IMR-90 (cell line): ENCODE measurements around the gene KRTAP6-3. TPM values are rescaled to one million over a fixed set of nuclear protein-coding genes. Genes with fewer than 3 reads are reported as not detected.

ENCODE experiments used
- ATAC-seq: fragments of 200-7000 bp; cut with Tn5 transposase; 2 replicates; pipeline ENCODE4 v1.9.1; 2020; ENCODE audit warnings: low read depth, mild to moderate bottlenecking, moderate library complexity
- BruUV-seq: library from RNA; stranded (reverse); fragments of 400-500 nt; replicated peaks from 2 replicates; lab custom pipeline; 2021; lab: Mats Ljungman, UMichigan
- CTCF ChIA-PET: fragments of 300-600 bp; formaldehyde crosslinking; extraction: SDS; loops from one replicate; lab custom pipeline; 2021; ENCODE audit warnings: antibody characterized with exemption; lab: Yijun Ruan, JAX
- POLR2A ChIA-PET: fragments of 300-600 bp; sonication (Branson Sonifier 250); formaldehyde crosslinking; loops from one replicate; lab custom pipeline; 2022; ENCODE audit warnings: antibody characterized with exemption; ENCODE audit not compliant: unreplicated experiment; lab: Charles Lee
- DNase-seq: peaks from one replicate; pipeline ENCODE4 v3.0.0; 2013
- H2AFZ ChIP-seq: replicated peaks from 2 replicates; pipeline ENCODE3; 2013; ENCODE audit warnings: low read length, mild to moderate bottlenecking; ENCODE audit not compliant: poor library complexity
- H2AK5ac ChIP-seq: 2 replicates; pipeline ENCODE4 v1.6.1; 2013; ENCODE audit warnings: low read depth, low read length, inconsistent platforms
- H2AK9ac ChIP-seq: replicated peaks from 2 replicates; pipeline ENCODE3; 2013; ENCODE audit warnings: mild to moderate bottlenecking, low read depth, low read length, moderate library complexity; ENCODE audit not compliant: poor library complexity
- H2BK120ac ChIP-seq: 2 replicates; pipeline ENCODE4 v1.6.1; 2013; ENCODE audit warnings: low read depth, low read length, inconsistent platforms
- H2BK15ac ChIP-seq: 3 replicates; pipeline ENCODE4 v1.6.1; 2013; ENCODE audit warnings: low read depth, low read length, inconsistent platforms
- H2BK20ac ChIP-seq: 2 replicates; pipeline ENCODE4 v1.6.1; 2013; ENCODE audit warnings: low read depth, mild to moderate bottlenecking, inconsistent platforms, low read length, moderate library complexity
- H2BK5ac ChIP-seq: 2 replicates; pipeline ENCODE4 v1.6.1; 2013; ENCODE audit warnings: mild to moderate bottlenecking, low read depth, low read length, inconsistent platforms; ENCODE audit not compliant: poor library complexity, severe bottlenecking
- H3K14ac ChIP-seq: replicated peaks from 2 replicates; pipeline ENCODE4 v1.6.1; 2013; ENCODE audit warnings: low read depth, low read length, inconsistent platforms
- H3K18ac ChIP-seq: 2 replicates; pipeline ENCODE4 v1.6.1; 2013; ENCODE audit warnings: low read depth, low read length, control low read depth
- H3K23ac ChIP-seq: 2 replicates; pipeline ENCODE4 v1.6.1; 2013; ENCODE audit warnings: low read depth, low read length, inconsistent platforms
- H3K27ac ChIP-seq: 2 replicates; pipeline ENCODE4 v1.5.1; 2013; ENCODE audit warnings: mild to moderate bottlenecking, control low read depth, low read length; ENCODE audit not compliant: insufficient read depth
- H3K27me3 ChIP-seq: 2 replicates; pipeline ENCODE4 v1.6.1; 2013; ENCODE audit warnings: low read length; ENCODE audit not compliant: control insufficient read depth, insufficient read depth
- H3K36me3 ChIP-seq: 2 replicates; pipeline ENCODE4 v1.6.1; 2013; ENCODE audit warnings: low read length, mixed read lengths; ENCODE audit not compliant: control insufficient read depth, insufficient read depth
- H3K4ac ChIP-seq: 2 replicates; pipeline ENCODE4 v1.6.1; 2013; ENCODE audit warnings: low read depth, low read length, inconsistent platforms
- H3K4me1 ChIP-seq: 2 replicates; pipeline ENCODE4 v1.6.1; 2013; ENCODE audit warnings: low read length, mixed read lengths; ENCODE audit not compliant: control insufficient read depth, insufficient read depth
- H3K4me2 ChIP-seq: 2 replicates; pipeline ENCODE4 v1.6.1; 2013; ENCODE audit warnings: low read depth, mild to moderate bottlenecking, control low read depth, low read length, moderate library complexity
- H3K4me3 ChIP-seq: 2 replicates; pipeline ENCODE4 v1.5.1; 2013; ENCODE audit warnings: low read depth, mild to moderate bottlenecking, control low read depth, low read length, moderate library complexity; ENCODE audit not compliant: insufficient read depth
- H3K56ac ChIP-seq: 2 replicates; pipeline ENCODE4 v1.6.1; 2013; ENCODE audit warnings: low read length, inconsistent platforms; ENCODE audit not compliant: insufficient read depth; ENCODE audit errors: extremely low read depth
- H3K79me1 ChIP-seq, 2 experiments: 2 replicates each; pipeline ENCODE4 v1.6.1; 2013; ENCODE audit warnings: low read length in 2 of 2, inconsistent platforms in 1 of 2, low read depth in 1 of 2
- H3K9ac ChIP-seq: 2 replicates; pipeline ENCODE4 v1.6.1; 2013; ENCODE audit warnings: low read depth, low read length, control low read depth
- H3K9me1 ChIP-seq: 2 replicates; pipeline ENCODE4 v1.6.1; 2013; ENCODE audit warnings: low read length, inconsistent platforms; ENCODE audit not compliant: insufficient read depth
- H3K9me3 ChIP-seq: 2 replicates; pipeline ENCODE4 v1.6.1; 2013; ENCODE audit warnings: low read length; ENCODE audit not compliant: control insufficient read depth, insufficient read depth
- H4K20me1 ChIP-seq: 2 replicates; pipeline ENCODE4 v1.6.1; 2013; ENCODE audit warnings: low read length, inconsistent platforms; ENCODE audit not compliant: insufficient read depth
- H4K5ac ChIP-seq: 2 replicates; pipeline ENCODE4 v1.6.1; 2013; ENCODE audit warnings: mild to moderate bottlenecking, low read depth, low read length, control low read depth
- H4K8ac ChIP-seq, 2 experiments: 2 replicates each; pipeline ENCODE4 v1.6.1; 2013; ENCODE audit warnings: low read depth in 2 of 2, low read length in 2 of 2, control low read depth in 1 of 2, inconsistent platforms in 1 of 2
- H4K91ac ChIP-seq: 2 replicates; pipeline ENCODE4 v1.6.1; 2013; ENCODE audit warnings: low read depth, low read length, inconsistent platforms; ENCODE audit not compliant: insufficient read depth
- BHLHE40 ChIP-seq: fragments of 150-350 bp; IDR thresholded peaks from 2 replicates; pipeline ENCODE4 v1.6.1; 2016; ENCODE audit warnings: mild to moderate bottlenecking, low read depth, low read length
- CEBPB ChIP-seq: IDR thresholded peaks from 2 replicates; pipeline ENCODE4 v1.6.1; 2012; ENCODE audit warnings: low read depth, low read length, improper control_type of control experiment
- CHD1 ChIP-seq: IDR thresholded peaks from 2 replicates; pipeline ENCODE4 v1.6.1; 2012; ENCODE audit warnings: low read depth, low read length, improper control_type of control experiment
- CTCF ChIP-seq: conservative IDR thresholded peaks from 2 replicates; pipeline ENCODE4 v1.5.1; 2012; ENCODE audit warnings: mild to moderate bottlenecking, low read depth, low read length, improper control_type of control experiment
- FOS ChIP-seq: fragments of 150-350 bp; IDR thresholded peaks from 2 replicates; pipeline ENCODE4 v1.6.1; 2016; ENCODE audit warnings: low read depth, low read length
- MAFK ChIP-seq: IDR thresholded peaks from 2 replicates; pipeline ENCODE4 v1.6.1; 2012; ENCODE audit warnings: low read depth, low read length, improper control_type of control experiment
- MAZ ChIP-seq: IDR thresholded peaks from 2 replicates; pipeline ENCODE4 v1.6.1; 2012; ENCODE audit warnings: low read depth, mild to moderate bottlenecking, low read length, improper control_type of control experiment, moderate library complexity, borderline replicate concordance
- MXI1 ChIP-seq: IDR thresholded peaks from 2 replicates; pipeline ENCODE4 v1.6.1; 2012; ENCODE audit warnings: low read depth, mild to moderate bottlenecking, low read length, moderate library complexity, borderline replicate concordance
- NFE2L2 ChIP-seq: fragments of 150-350 bp; IDR thresholded peaks from 2 replicates; pipeline ENCODE4 v1.6.1; 2016; ENCODE audit warnings: low read depth, mild to moderate bottlenecking, low read length
- POLR2A ChIP-seq: IDR thresholded peaks from 2 replicates; pipeline ENCODE4 v1.6.1; 2012; ENCODE audit warnings: mild to moderate bottlenecking, low read depth, low read length
- RAD21 ChIP-seq: IDR thresholded peaks from 2 replicates; pipeline ENCODE4 v1.6.1; 2012; ENCODE audit warnings: low read length, improper control_type of control experiment
- RCOR1 ChIP-seq: IDR thresholded peaks from 2 replicates; pipeline ENCODE4 v1.6.1; 2012; ENCODE audit warnings: mild to moderate bottlenecking, low read length, improper control_type of control experiment; ENCODE audit not compliant: insufficient replicate concordance
- RFX5 ChIP-seq: IDR thresholded peaks from 2 replicates; pipeline ENCODE4 v1.8.0; 2012; ENCODE audit warnings: low read depth, mild to moderate bottlenecking, low read length, moderate library complexity
- SMC3 ChIP-seq: fragments of 150-350 bp; IDR thresholded peaks from 2 replicates; pipeline ENCODE4 v1.6.1; 2016; ENCODE audit warnings: low read depth, mild to moderate bottlenecking, antibody characterized with exemption, low read length, moderate library complexity
- USF2 ChIP-seq: fragments of 150-350 bp; IDR thresholded peaks from 2 replicates; pipeline ENCODE4 v1.6.1; 2017; ENCODE audit warnings: mild to moderate bottlenecking, antibody characterized with exemption, low read length, low read depth
- WGBS, 2 experiments: methylation state at CpG; one replicate each; pipeline versions ENCODE4 v1.1.5 to v1.1.7; 2013; ENCODE audit warnings: missing lambda C conversion rate in 2 of 2; ENCODE audit not compliant: insufficient read length in 1 of 2; ENCODE audit errors: extremely low coverage in 2 of 2; 5-methylcytosine and 5-hydroxymethylcytosine counted together
- dilution Hi-C: fragments of 300-500 bp; cut with HindIII; formaldehyde crosslinking; loops from one replicate; pipeline ENCODE4 v1.14.3; 2018; ENCODE audit warnings: low sequenced_read_pairs; ENCODE audit not compliant: unreplicated experiment
- in situ Hi-C: fragments of 300-500 bp; cut with MboI; formaldehyde crosslinking; loops from 3 replicates; pipeline ENCODE4 v1.14.3; 2019; ENCODE audit warnings: low sequenced_read_pairs, inconsistent platforms, mixed read lengths
- intact Hi-C: fragments of 100-400 bp; cut with micrococcal nuclease; formaldehyde crosslinking; loops from 2 replicates; pipeline ENCODE4 v1.10.0; 2022
- polyA plus RNA-seq, 3 experiments: library from polyadenylated mRNA; depleted of rRNA; stranded (reverse); fragments of >200 nt; gene quantifications; 2 replicates each; pipeline ENCODE4 v1.2.3, GENCODE V29; 2012; ENCODE audit warnings: low replicate concordance in 1 of 3
- total RNA-seq: library from RNA; depleted of rRNA; stranded (reverse); fragments of >200 nt; gene quantifications from 2 replicates; pipeline ENCODE4 v1.2.3, GENCODE V29; 2012
- TF ChIP-seq, protein P1 (sequence below): fragments of 150-350 bp; IDR thresholded peaks from 2 replicates; pipeline ENCODE4 v1.6.1; 2016; ENCODE audit warnings: low read depth, mild to moderate bottlenecking, low read length, moderate library complexity, borderline replicate concordance

KRTAP6-3 gene
- total and polyA plus RNA-seq, 2 of the 4 experiments (the other 2 are of a cell fraction): not detected

DNA sequence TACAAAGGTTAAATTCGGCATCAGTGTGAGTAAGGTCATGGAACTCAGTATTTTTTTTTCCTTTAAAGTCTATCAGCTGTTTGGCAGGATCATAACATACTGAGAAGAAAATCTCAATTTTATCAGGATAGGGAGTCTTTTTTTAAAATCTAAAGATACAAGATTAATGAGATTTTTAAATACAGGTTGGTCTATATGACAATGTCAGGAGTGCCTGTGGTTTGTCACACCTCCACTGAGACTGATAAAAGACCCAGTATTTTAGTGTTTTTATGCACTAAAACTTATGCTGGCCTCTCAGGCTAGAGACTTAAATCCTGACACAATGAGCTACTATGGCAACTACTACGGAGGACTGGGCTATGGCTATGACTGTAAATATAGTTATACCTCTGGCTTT is 50.3 kb downstream of the KRTAP6-3 start, which contains the start of gene KRTAP20-3:
TSS of gene KRTAP20-3 (plus strand) at position 301 of the 400 bp plus-strand sequence.
- H2AK5ac ChIP-seq: no peak within 1 kb of the TSS
- dilution Hi-C loops: no loop called here

More for the DNA sequence above, 50.3 kb downstream of the KRTAP6-3 start, which contains the start of gene KRTAP20-3:
- ATAC-seq (no peak), DNase-seq (no peak)
- H3K9me3 ChIP-seq: peaks cover 6% of the 10 kb centered on the region; the same call in 1 of the 2 replicates
- H3K4me1 ChIP-seq: no peaks in the 10 kb centered on the region
- H3K36me3 ChIP-seq: no peaks in the 10 kb centered on the region
- H3K27ac ChIP-seq: no peak within 1 kb of the TSS
- H4K5ac ChIP-seq: no peak within 1 kb of the TSS
- H3K79me1 ChIP-seq: no peaks in the 10 kb centered on the region
- H3K4ac ChIP-seq: no peak within 1 kb of the TSS
- ChIA-PET CTCF (no interaction called here), POLR2A (no interaction called here)
- H2AK9ac ChIP-seq: no peak within 1 kb of the TSS
- no peak within 1 kb of the TSS for H3K4me2 ChIP-seq
- no peaks in the 10 kb centered on the region for H3K9me1 ChIP-seq
- H4K20me1 ChIP-seq: no peaks in the 10 kb centered on the region
- no TSS peak for BruUV-seq
- no peak within 1 kb of the TSS for H3K4me3 ChIP-seq
- no peak within 1 kb of the TSS for H3K9ac ChIP-seq
- TF ChIP-seq MXI1 (no peak), CTCF (no peak), MAFK (no peak), CHD1 (no peak), FOS (no peak), CEBPB (no peak), RCOR1 (no peak), MAZ (no peak), POLR2A (no peak), SMC3 (no peak), BHLHE40 (no peak), USF2 (no peak), RAD21 (no peak), RFX5 (no peak), NFE2L2 (no peak)
- TF ChIP-seq, protein P1, sequence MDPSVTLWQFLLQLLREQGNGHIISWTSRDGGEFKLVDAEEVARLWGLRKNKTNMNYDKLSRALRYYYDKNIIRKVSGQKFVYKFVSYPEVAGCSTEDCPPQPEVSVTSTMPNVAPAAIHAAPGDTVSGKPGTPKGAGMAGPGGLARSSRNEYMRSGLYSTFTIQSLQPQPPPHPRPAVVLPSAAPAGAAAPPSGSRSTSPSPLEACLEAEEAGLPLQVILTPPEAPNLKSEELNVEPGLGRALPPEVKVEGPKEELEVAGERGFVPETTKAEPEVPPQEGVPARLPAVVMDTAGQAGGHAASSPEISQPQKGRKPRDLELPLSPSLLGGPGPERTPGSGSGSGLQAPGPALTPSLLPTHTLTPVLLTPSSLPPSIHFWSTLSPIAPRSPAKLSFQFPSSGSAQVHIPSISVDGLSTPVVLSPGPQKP: no peak
- H2BK15ac ChIP-seq: no peak within 1 kb of the TSS
- no peak within 1 kb of the TSS for H2BK5ac ChIP-seq
- no peak within 1 kb of the TSS for H4K8ac ChIP-seq
- no peaks in the 10 kb centered on the region for H3K27me3 ChIP-seq
- in situ Hi-C loops: no loop called here
- intact Hi-C loops: no loop called here
- no peak within 1 kb of the TSS for H3K14ac ChIP-seq
- H3K56ac ChIP-seq: no peak within 1 kb of the TSS
- no peak within 1 kb of the TSS for H2BK120ac ChIP-seq
- H2BK20ac ChIP-seq: no peak within 1 kb of the TSS
- H3K18ac ChIP-seq: no peak within 1 kb of the TSS
- no peak within 1 kb of the TSS for H2AFZ ChIP-seq
- no CpG with 5 or more reads among the region's 2 CpGs for WGBS, 2 experiments
- no peak within 1 kb of the TSS for H4K91ac ChIP-seq
- no peak within 1 kb of the TSS for H3K23ac ChIP-seq
